Upper lobe of left lung (tissue), 4 donors: ENCODE data around the gene NCKIPSD.

Experiments
- POLR2A ChIP-seq, 4 donors: fragments of 450-650 bp; IDR thresholded peaks; one replicate each; pipeline ENCODE4 v1.5.1; 2016 to 2017; ENCODE audit warnings: antibody characterized with exemption in 4 of 4, mild to moderate bottlenecking in 2 of 4
- POLR2AphosphoS5 ChIP-seq, 2 donors: sonication (generic); formaldehyde crosslinking; IDR thresholded peaks; one replicate each; pipeline ENCODE4 v1.5.1; 2017; ENCODE audit warnings: antibody characterized with exemption in 2 of 2
- TF ChIP-seq, protein P1 (sequence below), 6 experiments: fragments of 450-650 bp in 4 of 6; fragments of 200-600 bp in 2 of 6; sonication (generic) in 2 of 6; IDR thresholded peaks; one replicate each; pipeline ENCODE4 v1.5.1; 2016 to 2019; ENCODE audit warnings: antibody characterized with exemption in 6 of 6

DNA sequence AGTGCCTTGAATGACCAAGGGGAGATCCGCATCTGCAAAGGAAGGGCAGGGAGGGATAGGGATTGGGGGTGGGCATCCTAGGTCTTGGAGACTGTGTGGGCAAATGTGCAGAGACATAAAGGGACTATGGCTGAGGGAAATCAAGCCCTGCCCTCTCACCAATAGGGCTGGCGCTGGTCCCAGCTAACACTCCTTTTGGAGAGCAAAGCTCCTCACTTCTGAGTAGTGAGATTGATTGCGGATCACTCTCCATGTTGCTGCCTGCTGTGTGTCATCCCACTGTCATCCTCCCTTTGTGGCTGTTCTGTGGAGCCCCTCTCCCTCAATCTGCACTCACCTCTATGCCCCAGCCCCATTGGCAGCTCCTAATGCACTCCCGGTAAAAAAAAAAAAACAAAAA is 20.8 kb downstream of the NCKIPSD start:
- TF ChIP-seq POLR2A (IDR thresholded peaks at IDR 0.05) (no peak), POLR2AphosphoS5 (IDR thresholded peaks at IDR 0.05) (no peak)
- TF ChIP-seq, protein P1, sequence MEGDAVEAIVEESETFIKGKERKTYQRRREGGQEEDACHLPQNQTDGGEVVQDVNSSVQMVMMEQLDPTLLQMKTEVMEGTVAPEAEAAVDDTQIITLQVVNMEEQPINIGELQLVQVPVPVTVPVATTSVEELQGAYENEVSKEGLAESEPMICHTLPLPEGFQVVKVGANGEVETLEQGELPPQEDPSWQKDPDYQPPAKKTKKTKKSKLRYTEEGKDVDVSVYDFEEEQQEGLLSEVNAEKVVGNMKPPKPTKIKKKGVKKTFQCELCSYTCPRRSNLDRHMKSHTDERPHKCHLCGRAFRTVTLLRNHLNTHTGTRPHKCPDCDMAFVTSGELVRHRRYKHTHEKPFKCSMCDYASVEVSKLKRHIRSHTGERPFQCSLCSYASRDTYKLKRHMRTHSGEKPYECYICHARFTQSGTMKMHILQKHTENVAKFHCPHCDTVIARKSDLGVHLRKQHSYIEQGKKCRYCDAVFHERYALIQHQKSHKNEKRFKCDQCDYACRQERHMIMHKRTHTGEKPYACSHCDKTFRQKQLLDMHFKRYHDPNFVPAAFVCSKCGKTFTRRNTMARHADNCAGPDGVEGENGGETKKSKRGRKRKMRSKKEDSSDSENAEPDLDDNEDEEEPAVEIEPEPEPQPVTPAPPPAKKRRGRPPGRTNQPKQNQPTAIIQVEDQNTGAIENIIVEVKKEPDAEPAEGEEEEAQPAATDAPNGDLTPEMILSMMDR (IDR thresholded peaks at IDR 0.05) = no peak
